ENCODE results near the gene KRTAP9-7.
"Not testable (repeated sequence)": the region's sequence is repeated elsewhere in the genome, so short reads cannot be mapped to it uniquely, and the experiment has no call there.

Gene KRTAP9-7

GRCh38 chr17:41275648-41276190 is at the start of gene KRTAP9-7:
Gene KRTAP9-7 (plus strand): TSS chr17:41275698. CDS start chr17:41275698, 0 bp downstream.
- DNase-seq (ENCODE audit: low read depth); H3K4me3 ChIP-seq (ENCODE audit: control insufficient read depth, low read depth, low read length): not testable (repeated sequence)

- no peak for DNase-seq (ENCODE audit: low read depth)
- no peak for TF ChIP-seq CTCF (IDR thresholded peaks at IDR 0.05; ENCODE audit: control insufficient read depth, insufficient read depth, low read depth, low read length, missing control alignments)
- H3K4me3 ChIP-seq (ENCODE audit: control insufficient read depth, low read depth, low read length): no peak overlapping the region
Observed at GRCh38 chr17:41226051-41226450, 49.4 kb upstream of the KRTAP9-7 start.

GRCh38 chr17:41226598-41227095 is 48.9 kb upstream of the KRTAP9-7 start, which contains the start of gene KRTAP9-2:
Gene KRTAP9-2 (plus strand): TSS chr17:41226648. CDS start chr17:41226655, 7 bp downstream.
- H3K4me3 ChIP-seq (ENCODE audit: control insufficient read depth, low read depth, low read length); DNase-seq (ENCODE audit: low read depth): not testable (repeated sequence)

GRCh38 chr17:41230094-41230493 is 45.4 kb upstream of the KRTAP9-7 start:
- H3K4me3 ChIP-seq (ENCODE audit: control insufficient read depth, low read depth, low read length): no peak overlapping the region
- DNase-seq (ENCODE audit: low read depth): no peak
- TF ChIP-seq CTCF (IDR thresholded peaks at IDR 0.05; ENCODE audit: control insufficient read depth, insufficient read depth, low read depth, low read length, missing control alignments): no peak

GRCh38 chr17:41231731-41232130 is 43.8 kb upstream of the KRTAP9-7 start:
- no peak for TF ChIP-seq CTCF (IDR thresholded peaks at IDR 0.05; ENCODE audit: control insufficient read depth, insufficient read depth, low read depth, low read length, missing control alignments)
- no peak overlapping the region for H3K4me3 ChIP-seq (ENCODE audit: control insufficient read depth, low read depth, low read length)
- DNase-seq (ENCODE audit: low read depth): no peak

- DNase-seq (ENCODE audit: low read depth); H3K4me3 ChIP-seq (ENCODE audit: control insufficient read depth, low read depth, low read length): not testable (repeated sequence)
Observed at GRCh38 chr17:41232399-41233105, 42.9 kb upstream of the KRTAP9-7 start, which contains the start of gene KRTAP9-3. Gene KRTAP9-3 (plus strand): TSS chr17:41232449. CDS start chr17:41232502, 53 bp downstream.

GRCh38 chr17:41237116-41237515 is 38.4 kb upstream of the KRTAP9-7 start:
- not testable (repeated sequence) for H3K4me3 ChIP-seq (ENCODE audit: control insufficient read depth, low read depth, low read length); DNase-seq (ENCODE audit: low read depth)

GRCh38 chr17:41237949-41238437 is 37.5 kb upstream of the KRTAP9-7 start, which contains the start of gene KRTAP9-8:
Gene KRTAP9-8 (plus strand): TSS chr17:41237999. CDS start chr17:41238052, 53 bp downstream.
- DNase-seq (ENCODE audit: low read depth): not testable (repeated sequence)

GRCh38 chr17:41246995-41247787 is 28.3 kb upstream of the KRTAP9-7 start:
- H3K4me3 ChIP-seq (ENCODE audit: control insufficient read depth, low read depth, low read length); DNase-seq (ENCODE audit: low read depth): not testable (repeated sequence)

More at GRCh38 chr17:41237949-41238437, 37.5 kb upstream of the KRTAP9-7 start, which contains the start of gene KRTAP9-8:
- not testable (repeated sequence) for H3K4me3 ChIP-seq (ENCODE audit: control insufficient read depth, low read depth, low read length)

- H3K4me3 ChIP-seq (ENCODE audit: control insufficient read depth, low read depth, low read length); DNase-seq (ENCODE audit: low read depth): not testable (repeated sequence)
Observed at GRCh38 chr17:41249637-41250240, 25.8 kb upstream of the KRTAP9-7 start, which contains the start of gene KRTAP9-4. Gene KRTAP9-4 (plus strand): TSS chr17:41249687. CDS start chr17:41249721, 34 bp downstream.
